Astrocyte (in vitro differentiated cells and primary cell): Measurements from ENCODE around the gene FAM151A. TPM values are rescaled to one million over a fixed set of nuclear protein-coding genes. Genes with fewer than 3 reads are reported as not detected.

ENCODE experiments used
- total RNA-seq: library from RNA; stranded (reverse); gene quantifications from 2 replicates; pipeline ENCODE4 v1.2.1, GENCODE V29; 2021

FAM151A gene
- total RNA-seq, 1 donor from 2014 or later = not detected

Other genes starting within 250 kb of the FAM151A start
- 89.8 and 98.6 TPM in 2 replicates for gene SSBP3, start 217.1 kb downstream of the FAM151A start, total RNA-seq
- 1.5 and 2.7 TPM in 2 replicates for gene ACOT11, start 75.3 kb downstream of the FAM151A start, total RNA-seq
- gene MROH7, start 18.3 kb upstream of the FAM151A start, total RNA-seq = 0.12 TPM in 1 of 2 replicates, not detected in the other
- 18.4 and 18.8 TPM in 2 replicates for gene TTC4, start 92.3 kb upstream of the FAM151A start, total RNA-seq
- gene PARS2, start 141.0 kb upstream of the FAM151A start, total RNA-seq = 4.8 and 5.4 TPM in 2 replicates
- not detected in 2 replicates for gene TTC22, start 177.8 kb upstream of the FAM151A start, total RNA-seq